ENCODE results near the gene DLK1. TPM values are rescaled to one million over a fixed set of nuclear protein-coding genes. Genes with fewer than 3 reads are reported as not detected.

Gene DLK1
- total and polyA plus RNA-seq, 8 donors, result 7.7 to 65.5 (median 15.2) TPM

- no peak for ATAC-seq
- no peaks in the 10 kb centered on the region for H3K36me3 ChIP-seq
- TF ChIP-seq CTCF (IDR thresholded peaks at IDR 0.05), result no peak
- H3K9me3 ChIP-seq, result no peaks in the 10 kb centered on the region
- no peaks in the 10 kb centered on the region for H3K27me3 ChIP-seq
- WGBS, 2 donors, result 68 to 69% methylated on average over 4 of the region's 4 CpGs
- H3K27ac ChIP-seq, result no peak overlapping the region
- H3K4me1 ChIP-seq, result no peaks in the 10 kb centered on the region
- no peak for FAIRE-seq
- DNase-seq, result no peak
- H3K4me3 ChIP-seq, result no peak overlapping the region
- intact Hi-C loops (cut with DNase I), result no loop called here
Observed at GRCh38 chr14:100770046-100770445, 43.4 kb downstream of the DLK1 start.

- Histone ChIP-seq H3K27me3 (no peaks in the 10 kb centered on the region), H3K4me3 (no peak overlapping the region), H3K27ac (no peak overlapping the region), H3K4me1 (no peaks in the 10 kb centered on the region), H3K36me3 (no peaks in the 10 kb centered on the region), H3K9me3 (no peaks in the 10 kb centered on the region)
- no peak for TF ChIP-seq CTCF (IDR thresholded peaks at IDR 0.05)
- FAIRE-seq (no peak), ATAC-seq (no peak), DNase-seq (no peak)
- WGBS, 2 donors, result 93 to 98% methylated on average over 5 of the region's 5 CpGs
- intact Hi-C loops (cut with DNase I), result no loop called here
Observed at GRCh38 chr14:100770605-100771120, 44.0 kb downstream of the DLK1 start.

- TF ChIP-seq CTCF (IDR thresholded peaks at IDR 0.05), result no peak
- DNase-seq (no peak), ATAC-seq (no peak), FAIRE-seq (no peak)
- H3K4me3 ChIP-seq, result no peak overlapping the region
- 65 to 71% methylated on average over 13 of the region's 13 CpGs for WGBS, 2 donors
- no peaks in the 10 kb centered on the region for H3K4me1 ChIP-seq
- H3K27ac ChIP-seq, result no peak overlapping the region
- no peaks in the 10 kb centered on the region for H3K9me3 ChIP-seq
- H3K27me3 ChIP-seq, result no peaks in the 10 kb centered on the region
- H3K36me3 ChIP-seq, result no peaks in the 10 kb centered on the region
- intact Hi-C loops (cut with DNase I), result no loop called here
Observed at GRCh38 chr14:100771121-100771800, 44.6 kb downstream of the DLK1 start.

- H3K4me1 ChIP-seq, result no peaks in the 10 kb centered on the region
- no peak for DNase-seq
- H3K27me3 ChIP-seq, result no peaks in the 10 kb centered on the region
- no peaks in the 10 kb centered on the region for H3K36me3 ChIP-seq
- 78 to 95% methylated on average over 9 of the region's 9 CpGs for WGBS, 2 donors
- ATAC-seq, result no peak
- no peak for FAIRE-seq
- intact Hi-C loops (cut with DNase I), result no loop called here
- no peak for TF ChIP-seq CTCF (IDR thresholded peaks at IDR 0.05)
- no peak overlapping the region for H3K4me3 ChIP-seq
- no peak overlapping the region for H3K27ac ChIP-seq
- H3K9me3 ChIP-seq, result no peaks in the 10 kb centered on the region
Observed at GRCh38 chr14:100772607-100773165, 46.0 kb downstream of the DLK1 start.

Data from pancreas (tissue), 10 donors.